ENCODE data around the gene AKT1. TPM values are rescaled to one million over a fixed set of nuclear protein-coding genes. Genes with fewer than 3 reads are reported as not detected.
"Not testable (repeated sequence)": the region's sequence is repeated elsewhere in the genome, so short reads cannot be mapped to it uniquely, and the experiment has no call there.

Gene AKT1
- total RNA-seq, 1 donor from 2014 or later = 123 TPM

- Mint-ChIP-seq H3K4me3 (no peak overlapping the region), H3K27me3 (peaks cover 6% of the 10 kb centered on the region), H3K27ac (no peak overlapping the region), H3K4me1 (ENCODE audit: unreplicated experiment) (no peaks in the 10 kb centered on the region), H3K36me3 (no peaks in the 10 kb centered on the region), H3K9me3 (no peaks in the 10 kb centered on the region)
- DNase-seq (ENCODE audit: extremely low spot score, unreplicated experiment) = no peak
- TF ChIP-seq CTCF (conservative IDR thresholded peaks at IDR 0.05) = no peak
These were observed 62.4 kb downstream of the AKT1 start for GRCh38 chr14:104732931-104733681.

GRCh38 chr14:104732355-104732804, 63.2 kb downstream of the AKT1 start:
- H3K4me3 Mint-ChIP-seq = no peak overlapping the region
- H3K4me1 Mint-ChIP-seq (ENCODE audit: unreplicated experiment) = no peaks in the 10 kb centered on the region
- H3K9me3 Mint-ChIP-seq = no peaks in the 10 kb centered on the region
- H3K27ac Mint-ChIP-seq = no peak overlapping the region
- H3K27me3 Mint-ChIP-seq = peaks cover 9% of the 10 kb centered on the region
- no peaks in the 10 kb centered on the region for H3K36me3 Mint-ChIP-seq
- TF ChIP-seq CTCF (conservative IDR thresholded peaks at IDR 0.05) = no peak
- no peak for DNase-seq (ENCODE audit: extremely low spot score, unreplicated experiment)

GRCh38 chr14:104731320-104732294, 63.9 kb downstream of the AKT1 start:
- H3K36me3 Mint-ChIP-seq = no peaks in the 10 kb centered on the region
- H3K9me3 Mint-ChIP-seq = no peaks in the 10 kb centered on the region
- no peak overlapping the region for H3K27ac Mint-ChIP-seq
- peaks cover 9% of the 10 kb centered on the region for H3K27me3 Mint-ChIP-seq
- H3K4me3 Mint-ChIP-seq = no peak overlapping the region
- H3K4me1 Mint-ChIP-seq (ENCODE audit: unreplicated experiment) = no peaks in the 10 kb centered on the region
- TF ChIP-seq CTCF (conservative IDR thresholded peaks at IDR 0.05) = peak; percentile 62
- DNase-seq (ENCODE audit: extremely low spot score, unreplicated experiment) = no peak

GRCh38 chr14:104730487-104730886, 65.1 kb downstream of the AKT1 start:
- no peak for DNase-seq (ENCODE audit: extremely low spot score, unreplicated experiment)
- H3K27ac Mint-ChIP-seq = no peak overlapping the region
- H3K36me3 Mint-ChIP-seq = no peaks in the 10 kb centered on the region
- no peak overlapping the region for H3K4me3 Mint-ChIP-seq
- H3K4me1 Mint-ChIP-seq (ENCODE audit: unreplicated experiment) = no peaks in the 10 kb centered on the region
- H3K9me3 Mint-ChIP-seq = no peaks in the 10 kb centered on the region
- no peak for TF ChIP-seq CTCF (conservative IDR thresholded peaks at IDR 0.05)
- peaks cover 9% of the 10 kb centered on the region for H3K27me3 Mint-ChIP-seq

- TF ChIP-seq CTCF (conservative IDR thresholded peaks at IDR 0.05) = no peak
- H3K4me1 Mint-ChIP-seq (ENCODE audit: unreplicated experiment) = peaks cover 4% of the 10 kb centered on the region
- H3K9me3 Mint-ChIP-seq = no peaks in the 10 kb centered on the region
- peaks cover 9% of the 10 kb centered on the region for H3K27me3 Mint-ChIP-seq
- no peaks in the 10 kb centered on the region for H3K36me3 Mint-ChIP-seq
- H3K27ac Mint-ChIP-seq = no peak overlapping the region
- H3K4me3 Mint-ChIP-seq = no peak overlapping the region
- no peak for DNase-seq (ENCODE audit: extremely low spot score, unreplicated experiment)
These were observed 65.7 kb downstream of the AKT1 start for GRCh38 chr14:104729835-104730181.

DNA sequence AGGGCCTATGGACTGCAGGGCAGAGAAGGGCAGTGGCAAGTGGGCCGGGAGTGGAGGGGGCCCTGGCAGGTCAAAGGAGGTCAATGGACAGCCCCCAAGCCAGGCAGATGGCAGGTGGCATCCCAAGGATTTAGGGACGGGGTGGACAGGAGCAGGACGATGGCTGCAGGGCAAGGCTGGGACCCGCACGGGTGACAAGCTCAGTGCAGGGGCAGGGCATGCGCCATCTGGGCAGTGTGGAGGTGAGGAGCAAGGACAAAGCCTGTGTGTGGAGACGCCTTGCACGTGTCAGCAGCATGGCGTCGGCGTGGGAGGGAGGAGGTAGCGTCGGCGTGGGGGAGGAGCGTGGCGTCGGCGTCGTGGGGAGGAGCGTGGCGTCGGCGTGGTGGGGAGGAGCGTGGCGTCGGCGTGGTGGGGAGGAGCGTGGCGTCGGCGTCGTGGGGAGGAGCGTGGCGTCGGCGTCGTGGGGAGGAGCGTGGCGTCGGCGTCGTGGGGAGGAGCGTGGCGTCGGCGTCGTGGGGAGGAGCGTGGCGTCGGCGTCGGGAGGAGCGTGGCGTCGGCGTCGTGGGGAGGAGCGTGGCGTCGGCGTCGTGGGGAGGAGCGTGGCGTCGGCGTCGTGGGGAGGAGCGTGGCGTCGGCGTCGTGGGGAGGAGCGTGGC, 66.2 kb downstream of the AKT1 start:
- H3K9me3 Mint-ChIP-seq; H3K27me3 Mint-ChIP-seq; H3K36me3 Mint-ChIP-seq; DNase-seq (ENCODE audit: extremely low spot score, unreplicated experiment); H3K4me1 Mint-ChIP-seq (ENCODE audit: unreplicated experiment); H3K4me3 Mint-ChIP-seq: not testable (repeated sequence)
- peak overlapping the region; percentile 34 for H3K27ac Mint-ChIP-seq
